ENCODE results near the gene NUDT19. TPM values are rescaled to one million over a fixed set of nuclear protein-coding genes. Genes with fewer than 3 reads are reported as not detected.

The NUDT19 gene
- total and polyA plus RNA-seq, 9 of the 15 experiments (the other 6 are each of a cell fraction or from before 2014, with no cell fraction given) = 9.6 to 38.6 (median 14.4) TPM

GRCh38 chr19:32691291-32691951 is at the start of gene NUDT19 (continued):
- no peak for TF ChIP-seq CUX1 (CRISPR knock-in tag; IDR thresholded peaks at IDR 0.05)
- TF ChIP-seq NCOA1 (IDR thresholded peaks at IDR 0.05; ENCODE audit: low read depth) = no peak
- no peak for TF ChIP-seq PBX2 (CRISPR knock-in tag; IDR thresholded peaks at IDR 0.05; ENCODE audit: low read depth)
- peak; percentile 35; the same call in 1 of the 2 replicates for TF ChIP-seq PBX2 (tag; conservative IDR thresholded peaks at IDR 0.05; ENCODE audit: low read depth)
- peak; percentile 75 for TF ChIP-seq MYNN (IDR thresholded peaks at IDR 0.05)
- TF ChIP-seq MYNN (CRISPR knock-in tag; IDR thresholded peaks at IDR 0.05) = no peak
- TF ChIP-seq LEF1 (IDR thresholded peaks at IDR 0.05) = 0 out of 2 replicates have a peak, but pooled peaks have one; percentile 31
- peak; percentile 64 for TF ChIP-seq L3MBTL2 (IDR thresholded peaks at IDR 0.05)
- TF ChIP-seq FOXJ2 (tag; IDR thresholded peaks at IDR 0.05) = peak; percentile 49; the same call in 1 of the 2 replicates
- no peak for TF ChIP-seq NR2C2 (CRISPR knock-in tag; IDR thresholded peaks at IDR 0.05)
- TF ChIP-seq NR2C2 (tag; IDR thresholded peaks at IDR 0.05) = peak; percentile 68
- 0 out of 2 replicates have a peak, but pooled peaks have one; percentile 52 for TF ChIP-seq NFATC3 (IDR thresholded peaks at IDR 0.05)
- no peak for TF ChIP-seq ZNF668 (CRISPR knock-in tag; IDR thresholded peaks at IDR 0.05)
- TF ChIP-seq FOXK2 (conservative IDR thresholded peaks at IDR 0.05 in 1 of 2, IDR thresholded peaks at IDR 0.05 in 1 of 2; ENCODE audit: low read depth in 2 of 2) = peak in 1 of 2 experiments; percentile 23; a peak in 1 of 4 replicates
- no peak for TF ChIP-seq THRAP3 (IDR thresholded peaks at IDR 0.05; ENCODE audit: borderline replicate concordance)
- TF ChIP-seq SMARCA4 (IDR thresholded peaks at IDR 0.05) = 0 out of 2 replicates have a peak, but pooled peaks have one; percentile 14
- 0 out of 2 replicates have a peak, but pooled peaks have one; percentile 44 for TF ChIP-seq LCOR (CRISPR knock-in tag; IDR thresholded peaks at IDR 0.05)
- TF ChIP-seq VEZF1 (CRISPR knock-in tag; IDR thresholded peaks at IDR 0.05) = peak; percentile 53
- peak; percentile 41; the same call in 1 of the 2 replicates for TF ChIP-seq ZNF24 (IDR thresholded peaks at IDR 0.05)
- TF ChIP-seq DPF2 (IDR thresholded peaks at IDR 0.05) = peak; percentile 57

All from K562 (cell line).